GM19328 (cell line): ENCODE measurements around the gene HSP90AB1.
A peak's percentile ranks its signal among the peaks of the same experiment; 100 is the strongest.

Experiments
- ATAC-seq: cut with Tn5 transposase; IDR thresholded peaks from one replicate; pipeline ENCODE4 v1.9.1; 2021; ENCODE audit warnings: mild to moderate bottlenecking, moderate library complexity; ENCODE audit not compliant: unreplicated experiment

The HSP90AB1 gene

GRCh38 chr6:44246663-44247337 is at the start of gene HSP90AB1:
TSS of gene HSP90AB1 (plus strand) at chr6:44247101. CDS start at chr6:44248630, 1,529 bp downstream.
- ATAC-seq = peak; percentile 49

- ATAC-seq = no peak
Observed at GRCh38 chr6:44198684-44199083, 48.2 kb upstream of the HSP90AB1 start.

- ATAC-seq = no peak
Observed at GRCh38 chr6:44199883-44200282, 47.0 kb upstream of the HSP90AB1 start.

DNA sequence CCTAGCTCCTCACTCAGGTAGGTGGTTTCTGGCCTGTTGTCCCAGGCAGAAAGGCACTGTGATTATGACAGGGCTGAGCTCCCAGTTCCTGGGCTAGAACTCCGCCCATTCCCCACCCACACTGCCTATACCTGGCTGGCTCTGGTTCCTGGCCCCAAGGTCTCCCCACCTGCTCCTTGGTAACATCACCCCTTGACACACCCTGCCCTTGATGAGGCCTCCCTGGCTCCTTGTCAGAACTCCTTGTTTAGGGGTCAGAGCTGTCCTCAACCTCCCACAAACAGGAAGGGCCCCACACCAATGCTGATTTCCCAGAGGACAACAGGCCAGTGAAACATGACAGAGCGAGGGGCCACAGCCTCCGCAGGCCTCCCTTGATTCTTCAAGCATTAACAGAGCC is 45.7 kb upstream of the HSP90AB1 start:
- no peak for ATAC-seq

- ATAC-seq = no peak
Observed at GRCh38 chr6:44201638-44202303, 45.1 kb upstream of the HSP90AB1 start.

- no peak for ATAC-seq
Observed at GRCh38 chr6:44202332-44202971, 44.4 kb upstream of the HSP90AB1 start.

DNA sequence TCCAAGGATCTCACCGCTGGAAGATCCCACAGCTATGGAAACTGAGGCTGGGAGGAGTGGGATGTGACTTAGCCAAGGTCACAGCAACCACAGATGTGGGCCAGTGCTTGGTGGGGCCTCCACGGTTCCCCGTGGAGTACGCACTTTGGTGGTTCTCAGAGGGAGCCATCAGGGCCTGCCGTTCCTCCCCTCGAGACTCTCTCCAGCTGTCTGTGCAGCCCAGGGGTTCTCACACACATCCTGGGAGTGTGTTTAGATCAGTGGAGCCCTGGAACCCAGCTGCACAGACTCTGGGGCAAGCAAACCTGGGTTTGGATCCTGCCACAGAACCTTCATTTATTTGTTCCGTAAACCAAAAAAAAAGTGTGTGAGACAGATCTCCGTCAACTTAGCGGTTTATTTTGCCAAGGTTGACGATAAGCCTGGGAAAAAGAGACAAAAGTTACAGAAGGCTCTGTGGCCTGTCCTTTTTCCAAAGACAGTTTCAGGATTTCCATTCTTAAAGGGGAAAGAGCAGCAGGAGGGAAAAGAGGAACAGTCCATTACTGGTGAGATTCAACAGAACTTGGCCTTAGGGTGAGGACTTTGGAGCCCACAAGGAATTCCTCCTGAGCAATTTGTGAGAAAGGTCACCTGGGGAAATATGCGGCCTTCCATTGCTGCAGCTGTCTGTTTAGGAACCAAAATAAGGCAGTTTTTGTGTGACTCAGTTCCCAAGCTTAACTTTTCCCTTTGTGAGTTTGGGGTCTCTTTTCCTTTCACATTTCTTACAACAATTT is 43.7 kb upstream of the HSP90AB1 start:
- no peak for ATAC-seq

- ATAC-seq = no peak
Observed at GRCh38 chr6:44203955-44204354, 42.9 kb upstream of the HSP90AB1 start.

DNA sequence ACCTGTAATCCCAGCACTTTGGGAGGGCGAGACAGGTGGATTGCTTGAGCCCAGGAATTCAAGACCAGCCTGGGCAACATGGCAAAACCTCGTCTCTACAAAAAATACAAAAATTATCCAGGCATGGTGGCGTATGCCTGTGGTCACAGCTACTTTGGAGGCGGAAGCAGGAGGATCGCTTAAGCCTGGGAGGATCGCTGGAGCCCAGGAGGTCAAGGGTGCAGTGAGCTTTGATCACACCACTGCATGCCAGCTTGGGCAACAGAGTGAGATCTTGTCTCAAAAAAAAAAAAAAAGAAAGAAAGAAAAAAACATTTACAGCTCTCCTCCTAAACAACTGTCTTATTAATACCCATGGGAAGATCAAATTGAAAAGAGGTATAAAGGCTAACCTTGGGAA is 38.9 kb upstream of the HSP90AB1 start:
- no peak for ATAC-seq

GRCh38 chr6:44211284-44211683 is 35.6 kb upstream of the HSP90AB1 start:
- no peak for ATAC-seq

- no peak for ATAC-seq
Observed at GRCh38 chr6:44214307-44214706, 32.6 kb upstream of the HSP90AB1 start.

- ATAC-seq = no peak
Observed at GRCh38 chr6:44216677-44217331, 30.1 kb upstream of the HSP90AB1 start, which contains the start of gene MYMX. TSS of gene MYMX (plus strand) at chr6:44216926. CDS start at chr6:44217472, 546 bp downstream.

DNA sequence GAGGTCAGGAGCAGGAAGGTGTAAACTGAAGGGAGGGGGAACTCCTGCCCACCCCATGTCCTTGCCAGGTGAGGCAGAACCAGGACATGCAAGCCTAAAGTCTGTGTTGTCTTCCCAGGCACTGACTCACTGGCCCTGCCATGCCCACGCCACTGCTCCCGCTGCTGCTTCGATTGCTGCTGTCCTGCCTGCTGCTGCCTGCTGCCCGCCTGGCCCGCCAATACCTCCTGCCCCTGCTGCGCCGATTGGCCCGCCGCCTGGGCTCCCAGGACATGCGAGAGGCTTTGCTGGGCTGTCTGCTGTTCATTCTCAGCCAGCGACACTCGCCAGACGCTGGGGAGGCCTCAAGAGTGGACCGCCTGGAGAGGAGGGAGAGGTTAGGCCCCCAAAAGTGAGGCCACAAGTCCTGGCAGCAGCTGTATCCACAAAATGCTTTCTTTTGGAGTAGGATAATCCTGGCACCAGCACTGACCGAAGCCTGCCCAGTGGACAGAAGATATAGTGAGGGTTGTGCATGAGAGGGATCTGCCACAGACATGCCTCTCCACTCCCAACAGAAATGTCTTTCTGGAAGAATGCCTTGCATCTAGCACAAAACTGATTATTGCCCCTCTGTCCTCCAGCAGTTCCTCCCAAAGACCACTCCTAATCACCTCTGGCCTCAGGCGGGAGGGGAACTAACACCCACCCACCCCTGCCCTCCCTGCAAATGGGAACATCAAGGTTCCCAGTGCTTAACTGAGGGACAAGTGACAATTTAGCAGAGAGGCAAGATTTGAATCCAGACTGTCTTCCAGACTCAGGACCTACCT is 29.4 kb upstream of the HSP90AB1 start:
- ATAC-seq = no peak

DNA sequence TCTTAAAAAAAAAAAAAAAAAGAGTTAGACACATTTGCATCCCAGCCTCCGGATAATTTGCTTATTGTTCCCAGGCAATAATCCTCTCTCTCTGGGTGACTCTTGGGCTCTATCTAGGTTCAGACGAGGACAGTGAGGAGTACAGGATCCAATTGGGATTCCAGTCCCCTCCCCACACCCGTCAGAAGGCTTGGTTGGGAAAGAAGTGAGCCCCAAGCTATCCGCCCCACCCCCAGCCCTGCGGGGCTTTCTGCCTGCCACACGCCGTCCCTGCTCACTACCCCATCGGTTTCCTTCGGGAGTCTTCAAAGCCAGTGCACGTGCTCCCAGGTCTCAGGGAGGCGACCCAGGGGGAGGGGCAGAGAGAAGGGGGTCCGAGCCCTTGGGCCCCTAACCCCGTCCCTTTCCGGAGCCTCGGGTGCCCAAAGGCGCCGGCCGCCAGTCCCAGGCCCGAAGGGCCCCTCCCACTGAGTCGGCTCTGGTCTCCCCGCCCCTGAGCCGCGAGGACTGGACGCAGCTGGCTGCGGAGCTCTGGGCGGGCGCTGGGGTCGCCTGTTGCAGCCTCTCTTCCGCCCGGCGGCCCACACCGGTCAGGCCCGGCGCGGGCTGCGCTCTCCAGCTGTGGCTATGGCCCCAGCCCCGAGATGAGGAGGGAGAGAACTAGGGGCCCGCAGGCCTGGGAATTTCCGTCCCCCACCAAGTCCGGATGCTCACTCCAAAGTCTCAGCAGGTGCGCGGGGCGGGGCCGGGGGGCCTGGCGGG is 27.7 kb upstream of the HSP90AB1 start:
- ATAC-seq = no peak

GRCh38 chr6:44219815-44220784 is 26.8 kb upstream of the HSP90AB1 start:
- no peak for ATAC-seq

DNA sequence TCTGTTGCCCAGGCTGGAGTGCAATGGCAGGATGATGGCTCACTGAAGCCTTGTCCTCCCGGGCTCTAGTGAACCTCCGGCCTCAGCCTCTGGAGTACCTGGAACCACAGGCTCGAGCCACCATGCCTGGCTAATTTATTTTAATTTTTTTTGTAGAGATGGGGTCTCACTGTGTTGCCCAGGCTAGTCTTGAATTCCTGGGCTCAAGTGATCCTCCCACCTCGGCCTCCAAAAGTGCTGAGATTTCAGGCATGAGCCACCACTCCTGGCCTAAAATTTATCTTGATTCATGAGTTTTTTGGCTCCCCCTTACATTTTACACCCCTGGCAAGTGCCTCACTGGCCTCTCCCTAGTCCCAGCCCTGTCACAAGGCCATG is 26.0 kb upstream of the HSP90AB1 start:
- ATAC-seq = no peak

GRCh38 chr6:44221291-44221960 is 25.5 kb upstream of the HSP90AB1 start:
- ATAC-seq = peak; percentile 45

DNA sequence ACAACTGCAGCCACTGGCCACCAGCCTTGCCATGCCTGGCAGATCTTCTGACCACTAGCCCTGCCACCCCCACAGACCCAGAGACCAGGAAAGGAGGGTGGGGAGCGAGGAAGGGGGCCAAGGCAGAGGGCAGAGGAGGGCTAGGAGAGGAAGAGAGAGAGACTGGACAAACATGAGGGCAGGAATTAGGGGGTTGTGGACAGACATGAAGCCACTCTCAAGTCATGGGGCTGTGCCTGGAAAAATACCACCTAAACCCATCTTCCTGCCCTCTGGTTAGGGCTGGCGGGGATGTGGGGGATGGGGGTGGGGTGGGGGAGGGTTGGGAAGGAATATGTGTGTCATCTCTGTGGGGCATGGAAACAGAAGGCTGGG is 25.0 kb upstream of the HSP90AB1 start:
- no peak for ATAC-seq
